Measurements from ENCODE around the gene NELFA.

GRCh38 chr4:1960170-1960825 is 48.5 kb downstream of the NELFA start:
- TF ChIP-seq ZBTB17 (tag by site-specific recombination; IDR thresholded peaks at IDR 0.05) (no peak), ZBTB1 (tag by site-specific recombination; IDR thresholded peaks at IDR 0.05) (no peak)

All from HEK293 (cell line).